D721Med (cell line): Measurements from ENCODE around the gene ADARB2.

Source experiments
- DNase-seq: peaks from one replicate; pipeline ENCODE4 v3.0.0; 2011; ENCODE audit warnings: low spot score; ENCODE audit not compliant: insufficient read length
- FAIRE-seq: peaks from 2 replicates; lab custom pipeline; 2011; peaks lifted over from hg19 to GRCh38; lab: Jason Lieb, UNC
- TF ChIP-seq, protein P1 (sequence below): IDR thresholded peaks from 2 replicates; pipeline ENCODE4 v1.5.1; 2012; ENCODE audit warnings: mild to moderate bottlenecking, control low read depth; ENCODE audit not compliant: insufficient read depth; ENCODE audit errors: missing control alignments

Gene ADARB2

DNA sequence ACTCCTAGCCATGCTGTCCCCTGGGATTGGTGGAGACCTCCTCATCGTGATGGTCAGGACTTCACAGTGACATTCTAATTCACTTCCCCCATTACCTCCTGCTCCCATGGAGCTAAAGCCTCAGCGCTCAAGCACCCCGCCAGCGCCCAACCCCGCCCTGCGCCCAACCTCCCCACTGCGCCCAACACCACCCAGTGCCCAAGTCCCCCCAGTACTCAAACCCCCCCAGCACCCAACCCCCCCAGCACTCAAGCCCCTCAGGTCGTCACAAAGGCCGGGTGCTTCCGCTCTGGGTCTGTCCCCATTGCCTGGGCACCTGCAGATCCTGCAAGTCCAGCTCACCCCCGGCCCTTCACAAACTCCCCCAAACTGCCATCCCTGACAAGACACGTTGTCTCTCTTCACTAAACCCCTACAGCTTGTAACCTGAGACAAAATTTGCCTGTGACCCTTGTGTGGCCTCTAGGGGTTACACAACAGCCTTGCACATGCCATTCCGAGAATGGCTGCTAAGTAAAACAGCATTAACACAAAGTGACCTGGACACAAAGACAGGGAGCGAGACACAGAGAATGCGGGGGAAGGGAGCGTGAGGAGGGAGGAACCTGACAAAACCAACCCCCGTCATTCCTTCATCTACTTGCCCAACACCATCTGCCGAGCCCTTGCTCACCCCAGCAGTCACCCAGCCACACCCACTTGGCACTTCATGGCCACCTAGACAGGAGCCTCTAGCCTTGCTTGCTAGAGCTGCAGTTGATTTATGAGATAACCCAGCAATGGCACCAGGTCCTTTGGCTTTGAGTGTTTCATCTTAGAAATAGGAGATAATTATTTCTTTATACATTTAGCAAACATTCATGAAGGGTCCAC is 107.8 kb downstream of the ADARB2 start:
- FAIRE-seq: no peak
- TF ChIP-seq, protein P1, sequence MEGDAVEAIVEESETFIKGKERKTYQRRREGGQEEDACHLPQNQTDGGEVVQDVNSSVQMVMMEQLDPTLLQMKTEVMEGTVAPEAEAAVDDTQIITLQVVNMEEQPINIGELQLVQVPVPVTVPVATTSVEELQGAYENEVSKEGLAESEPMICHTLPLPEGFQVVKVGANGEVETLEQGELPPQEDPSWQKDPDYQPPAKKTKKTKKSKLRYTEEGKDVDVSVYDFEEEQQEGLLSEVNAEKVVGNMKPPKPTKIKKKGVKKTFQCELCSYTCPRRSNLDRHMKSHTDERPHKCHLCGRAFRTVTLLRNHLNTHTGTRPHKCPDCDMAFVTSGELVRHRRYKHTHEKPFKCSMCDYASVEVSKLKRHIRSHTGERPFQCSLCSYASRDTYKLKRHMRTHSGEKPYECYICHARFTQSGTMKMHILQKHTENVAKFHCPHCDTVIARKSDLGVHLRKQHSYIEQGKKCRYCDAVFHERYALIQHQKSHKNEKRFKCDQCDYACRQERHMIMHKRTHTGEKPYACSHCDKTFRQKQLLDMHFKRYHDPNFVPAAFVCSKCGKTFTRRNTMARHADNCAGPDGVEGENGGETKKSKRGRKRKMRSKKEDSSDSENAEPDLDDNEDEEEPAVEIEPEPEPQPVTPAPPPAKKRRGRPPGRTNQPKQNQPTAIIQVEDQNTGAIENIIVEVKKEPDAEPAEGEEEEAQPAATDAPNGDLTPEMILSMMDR: no peak
- DNase-seq: no peak

DNA sequence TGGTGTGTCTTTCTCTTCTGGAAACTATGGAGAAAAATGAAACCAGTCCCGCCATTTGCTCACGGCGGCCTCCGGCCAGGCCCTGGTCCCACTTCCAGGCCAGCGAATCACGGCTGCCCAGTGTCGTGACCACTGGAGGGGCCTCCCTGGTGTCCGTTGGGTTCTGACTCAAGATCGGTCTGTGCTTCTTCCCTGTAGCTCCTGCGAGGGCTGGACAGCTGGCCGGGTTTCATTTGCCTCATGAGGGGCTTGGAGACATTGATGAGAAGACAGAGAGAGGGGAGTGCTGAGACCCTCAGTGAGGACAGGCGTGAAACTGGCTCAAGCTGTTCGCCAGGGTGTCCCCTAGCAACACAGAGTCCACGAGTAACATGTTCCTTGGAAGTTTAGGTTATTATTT is 108.6 kb downstream of the ADARB2 start:
- no peak for DNase-seq
- TF ChIP-seq, protein P1: no peak
- FAIRE-seq: no peak

DNA sequence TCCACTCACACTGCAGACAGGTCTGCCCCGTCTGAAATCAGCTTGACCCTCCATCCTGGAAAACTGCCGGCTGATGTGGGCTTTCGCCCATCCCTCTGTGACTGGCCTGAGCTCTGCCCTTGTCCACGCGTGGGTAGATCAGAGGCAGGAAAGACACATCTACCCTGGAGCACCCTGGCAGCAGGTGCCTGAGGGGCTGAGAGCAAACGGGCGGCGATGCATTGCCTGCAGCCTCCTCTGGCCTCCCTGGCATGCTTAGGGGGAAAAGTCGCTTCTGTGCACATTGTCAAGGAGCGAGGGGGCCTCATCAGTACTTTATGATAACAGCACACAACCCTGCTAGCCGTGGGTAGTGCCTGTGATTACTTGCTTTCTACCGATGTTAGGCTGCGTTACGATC is 109.4 kb downstream of the ADARB2 start:
- no peak for FAIRE-seq

DNA sequence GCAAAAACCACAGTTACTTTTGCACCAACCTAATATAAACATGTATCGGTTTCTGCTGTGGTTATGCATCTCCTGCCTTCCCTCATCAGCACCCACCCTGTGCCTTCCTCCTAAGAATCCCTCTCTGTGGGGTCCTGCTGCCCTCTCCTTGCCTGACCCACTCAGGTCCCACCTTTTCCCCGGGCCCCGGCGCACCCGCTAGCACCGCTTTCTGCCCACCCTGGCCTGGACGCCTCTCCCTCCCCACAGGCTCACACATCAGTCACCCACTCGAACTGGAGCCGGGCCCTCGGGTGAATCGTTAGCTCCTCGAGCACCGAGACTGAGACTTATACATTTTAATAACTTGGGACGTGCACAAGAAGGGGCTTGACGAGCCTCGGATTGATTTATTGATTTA is 110.5 kb downstream of the ADARB2 start:
- no peak for FAIRE-seq
- DNase-seq: no peak

More for the DNA sequence above, 109.4 kb downstream of the ADARB2 start:
- TF ChIP-seq, protein P1: no peak
- no peak for DNase-seq

DNA sequence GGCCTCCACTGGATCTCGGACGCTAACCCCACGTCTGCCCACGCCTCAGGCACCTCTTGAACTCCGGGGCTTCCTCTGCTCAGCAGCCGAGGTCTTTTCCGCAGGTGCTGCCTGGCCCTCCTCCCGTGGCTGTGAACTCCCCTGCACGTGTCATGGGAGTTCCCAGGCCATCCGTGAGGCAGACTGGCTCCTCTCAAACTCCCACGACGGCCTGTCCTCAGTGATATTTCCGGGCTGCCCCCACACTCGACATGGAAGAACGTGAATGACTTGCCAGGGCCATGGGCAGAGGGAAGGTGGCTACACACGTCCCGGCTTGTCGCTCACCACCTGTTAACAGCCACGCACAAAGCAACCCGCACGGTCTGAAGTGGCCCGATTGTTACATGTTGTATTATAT is 110.9 kb downstream of the ADARB2 start:
- no peak for FAIRE-seq
- DNase-seq: no peak
- TF ChIP-seq, protein P1: no peak

More for the DNA sequence above, 110.5 kb downstream of the ADARB2 start:
- TF ChIP-seq, protein P1: no peak

DNA sequence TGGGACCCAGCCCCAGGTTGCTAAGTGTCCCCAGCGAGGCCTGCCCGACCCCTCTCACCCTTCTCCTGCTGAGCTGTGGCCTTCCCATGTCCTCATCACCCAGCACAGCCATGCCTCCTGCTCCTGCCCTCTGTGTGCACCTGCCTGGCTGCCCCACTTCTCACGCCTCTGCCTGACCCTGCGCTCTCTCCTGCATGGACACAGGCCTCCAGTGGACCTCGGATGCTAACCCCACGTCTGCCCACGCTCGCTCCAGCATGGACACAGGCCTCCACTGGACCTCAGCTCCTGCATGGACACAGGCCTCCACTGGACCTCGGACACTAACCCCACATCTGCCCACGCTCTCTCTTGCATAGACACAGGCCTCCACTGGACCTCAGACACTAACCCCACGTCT is 111.6 kb downstream of the ADARB2 start:
- no peak for FAIRE-seq
- TF ChIP-seq, protein P1: no peak
- no peak for DNase-seq

DNA sequence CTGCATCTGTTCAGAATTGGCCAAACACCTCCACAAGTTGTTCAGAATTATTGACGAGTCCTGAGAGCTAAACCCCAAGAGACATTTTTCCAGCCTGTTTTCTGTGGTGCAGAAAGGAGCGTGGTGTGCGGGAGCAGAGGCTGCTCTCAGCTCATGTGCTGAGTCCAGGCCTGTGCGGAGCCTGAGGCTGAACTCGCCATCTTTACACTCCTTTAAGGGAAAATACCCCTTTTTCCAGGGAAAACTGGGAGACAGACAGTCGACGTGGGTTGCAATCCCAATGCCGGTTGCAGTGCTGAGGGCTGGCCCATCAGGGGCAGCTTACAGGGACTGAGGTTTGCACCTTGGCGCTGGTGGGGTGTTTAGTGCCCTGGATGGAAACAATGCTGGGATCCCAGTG is 112.2 kb downstream of the ADARB2 start:
- no peak for DNase-seq
- TF ChIP-seq, protein P1: no peak
- no peak for FAIRE-seq
